HG03108 (cell line): ENCODE results near the gene SLC29A3.
"Not testable (repeated sequence)": the region's sequence is repeated elsewhere in the genome, so short reads cannot be mapped to it uniquely, and the experiment has no call there.

Experiments used
- ATAC-seq: cut with Tn5 transposase; IDR thresholded peaks from one replicate; pipeline ENCODE4 v1.9.1; 2021; ENCODE audit warnings: moderate library complexity; ENCODE audit not compliant: unreplicated experiment

Gene SLC29A3

GRCh38 chr10:71283876-71284275 lies 35.2 kb upstream of the SLC29A3 start:
- ATAC-seq: no peak

- no peak for ATAC-seq
Observed at GRCh38 chr10:71284544-71285179, 34.4 kb upstream of the SLC29A3 start.

GRCh38 chr10:71285180-71285545 lies 33.9 kb upstream of the SLC29A3 start:
- no peak for ATAC-seq

GRCh38 chr10:71285986-71286385 lies 33.1 kb upstream of the SLC29A3 start:
- no peak for ATAC-seq

- ATAC-seq: no peak
Observed at GRCh38 chr10:71286521-71287294, 32.4 kb upstream of the SLC29A3 start.

DNA sequence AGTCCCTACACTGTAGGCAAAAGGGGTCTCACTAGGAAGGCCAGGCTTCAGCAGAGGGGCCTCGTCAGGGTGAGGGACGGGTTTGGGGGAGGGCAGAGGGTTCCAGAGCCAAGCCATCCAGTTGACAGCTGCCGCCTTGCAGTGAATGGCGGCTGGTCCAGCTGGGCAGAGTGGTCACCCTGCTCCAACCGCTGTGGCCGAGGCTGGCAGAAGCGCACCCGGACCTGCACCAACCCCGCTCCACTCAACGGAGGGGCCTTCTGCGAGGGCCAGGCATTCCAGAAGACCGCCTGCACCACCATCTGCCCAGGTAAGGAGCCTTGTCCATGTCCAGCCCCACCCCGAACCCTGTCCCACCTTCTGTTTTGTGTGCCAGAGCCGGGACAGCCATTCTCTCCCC lies 31.6 kb upstream of the SLC29A3 start:
- ATAC-seq: no peak

- no peak for ATAC-seq
Observed at GRCh38 chr10:71288461-71288860, 30.6 kb upstream of the SLC29A3 start.

GRCh38 chr10:71289421-71290130 lies 29.5 kb upstream of the SLC29A3 start:
- no peak for ATAC-seq

DNA sequence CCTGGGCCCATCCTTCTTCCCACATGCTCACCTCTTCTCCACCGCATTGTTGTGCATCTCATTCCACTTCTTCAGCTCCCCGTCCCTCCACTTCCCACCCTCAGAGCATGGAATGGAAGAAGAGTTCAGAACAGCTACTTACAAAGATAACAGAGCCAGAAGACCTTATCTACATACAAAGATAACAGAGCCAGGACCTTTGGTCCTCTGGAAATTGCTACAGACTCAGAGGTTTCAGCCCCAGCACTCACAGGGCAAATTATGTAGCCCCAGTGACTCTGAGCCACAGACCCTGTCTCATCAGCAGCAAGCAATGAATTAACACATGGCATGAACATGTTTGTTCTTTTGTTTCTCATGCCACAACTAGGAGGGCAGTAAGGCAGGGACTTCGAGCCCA lies 28.7 kb upstream of the SLC29A3 start:
- no peak for ATAC-seq

GRCh38 chr10:71290806-71291527 lies 28.1 kb upstream of the SLC29A3 start:
- no peak for ATAC-seq

DNA sequence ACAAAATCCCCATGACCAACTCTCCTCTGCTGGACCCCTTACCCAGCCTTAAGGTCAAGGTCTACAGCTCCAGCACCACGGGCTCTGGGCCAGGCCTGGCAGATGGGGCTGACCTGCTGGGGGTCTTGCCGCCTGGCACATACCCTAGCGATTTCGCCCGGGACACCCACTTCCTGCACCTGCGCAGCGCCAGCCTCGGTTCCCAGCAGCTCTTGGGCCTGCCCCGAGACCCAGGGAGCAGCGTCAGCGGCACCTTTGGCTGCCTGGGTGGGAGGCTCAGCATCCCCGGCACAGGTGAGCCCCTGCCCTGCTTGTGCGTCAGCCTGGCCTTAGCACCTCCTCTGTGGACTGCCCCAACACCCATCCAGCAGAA lies 27.5 kb upstream of the SLC29A3 start:
- no peak for ATAC-seq

DNA sequence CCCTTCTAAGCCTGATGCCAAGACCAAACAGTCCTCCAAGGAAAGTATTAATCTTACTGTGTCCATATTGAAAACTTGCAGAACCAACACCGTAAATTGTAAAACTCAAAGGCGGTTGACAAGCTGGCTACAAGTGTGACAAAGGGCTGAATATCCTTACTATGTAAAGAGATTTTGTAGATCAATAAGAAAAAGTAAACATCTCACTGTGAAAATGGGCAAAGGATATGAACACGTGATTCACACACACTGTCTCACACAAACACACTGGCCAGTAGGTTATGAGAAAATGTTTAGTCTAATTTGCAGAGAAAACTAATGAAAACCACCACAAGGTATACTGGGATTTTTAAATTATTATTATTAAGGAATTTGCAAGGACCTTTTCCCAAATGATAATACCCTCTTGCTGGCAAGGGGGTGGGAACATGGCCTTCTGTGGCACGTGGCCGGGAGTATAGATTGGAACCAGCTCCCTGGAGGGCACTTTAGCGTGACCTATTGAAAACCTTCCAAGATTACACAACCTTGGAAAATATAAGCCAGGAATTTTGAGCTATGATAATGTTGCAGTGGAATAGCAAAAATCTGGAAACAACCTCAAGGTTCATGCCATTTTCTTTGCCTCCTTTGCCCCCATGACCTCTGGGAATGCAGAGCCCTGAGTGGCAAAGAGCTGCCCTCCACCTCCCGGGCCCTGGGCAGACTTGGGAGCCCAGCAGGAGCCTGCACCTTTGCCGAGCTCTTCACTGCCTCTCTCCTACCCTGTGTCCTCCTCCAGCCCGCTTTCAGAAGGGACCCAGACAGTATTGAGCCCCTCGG lies 26.2 kb upstream of the SLC29A3 start:
- ATAC-seq: no peak

DNA sequence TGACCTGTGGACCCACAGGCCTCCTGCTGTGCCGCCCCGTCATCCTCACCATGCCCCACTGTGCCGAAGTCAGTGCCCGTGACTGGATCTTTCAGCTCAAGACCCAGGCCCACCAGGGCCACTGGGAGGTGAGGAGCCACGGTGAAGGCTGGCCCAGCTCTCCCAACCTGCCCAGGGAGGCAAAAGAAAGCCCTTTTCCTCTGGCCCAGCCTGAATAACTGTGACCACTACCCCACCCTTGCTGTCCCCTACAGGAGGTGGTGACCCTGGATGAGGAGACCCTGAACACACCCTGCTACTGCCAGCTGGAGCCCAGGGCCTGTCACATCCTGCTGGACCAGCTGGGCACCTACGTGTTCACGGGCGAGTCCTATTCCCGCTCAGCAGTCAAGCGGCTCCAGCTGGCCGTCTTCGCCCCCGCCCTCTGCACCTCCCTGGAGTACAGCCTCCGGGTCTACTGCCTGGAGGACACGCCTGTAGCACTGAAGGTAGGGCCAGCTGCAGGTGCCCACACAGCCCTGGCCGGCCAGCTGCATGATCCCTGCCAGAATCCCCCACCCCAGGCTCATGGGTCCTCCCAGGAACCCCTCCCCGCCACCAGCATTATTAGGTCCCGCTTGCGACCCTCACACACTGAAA lies 25.5 kb upstream of the SLC29A3 start:
- ATAC-seq: no peak

DNA sequence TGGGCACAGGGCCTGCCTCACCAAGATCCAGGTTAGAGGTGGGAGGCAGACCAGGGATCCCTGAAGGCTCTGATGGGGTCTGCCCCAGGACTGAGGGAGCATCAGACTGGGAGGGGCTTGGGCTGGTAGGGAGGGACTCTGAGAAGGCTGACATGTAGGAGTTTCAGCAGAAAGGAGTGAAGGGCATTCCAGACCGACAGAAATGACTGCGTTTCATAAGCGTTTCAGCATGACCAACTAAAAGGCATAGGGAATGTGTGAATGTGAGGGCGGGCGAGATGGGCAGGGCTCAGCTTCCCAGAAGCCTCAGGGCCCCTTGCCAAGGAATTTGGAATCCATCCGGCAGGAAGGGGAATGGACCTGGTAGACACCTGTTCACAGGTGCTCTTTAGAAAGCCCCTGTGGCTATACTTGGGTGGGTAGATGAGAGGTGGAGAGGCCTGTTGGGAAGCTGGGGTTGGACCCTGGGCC lies 24.9 kb upstream of the SLC29A3 start:
- ATAC-seq: no peak

- no peak for ATAC-seq
Observed at GRCh38 chr10:71294856-71295255, 24.2 kb upstream of the SLC29A3 start.

DNA sequence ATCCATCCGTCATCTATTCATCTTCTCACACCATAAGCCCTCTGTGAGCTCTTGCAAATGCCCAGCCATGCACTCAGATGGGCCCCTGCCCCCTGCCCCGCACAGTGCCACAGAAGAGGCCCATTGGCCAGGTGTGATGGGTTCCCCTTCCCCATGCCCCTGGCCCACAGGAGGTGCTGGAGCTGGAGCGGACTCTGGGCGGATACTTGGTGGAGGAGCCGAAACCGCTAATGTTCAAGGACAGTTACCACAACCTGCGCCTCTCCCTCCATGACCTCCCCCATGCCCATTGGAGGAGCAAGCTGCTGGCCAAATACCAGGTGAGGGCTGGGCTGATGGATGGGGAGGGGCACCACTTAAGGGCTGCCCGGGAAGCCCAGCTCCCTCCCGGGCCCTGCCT lies 23.4 kb upstream of the SLC29A3 start:
- no peak for ATAC-seq

DNA sequence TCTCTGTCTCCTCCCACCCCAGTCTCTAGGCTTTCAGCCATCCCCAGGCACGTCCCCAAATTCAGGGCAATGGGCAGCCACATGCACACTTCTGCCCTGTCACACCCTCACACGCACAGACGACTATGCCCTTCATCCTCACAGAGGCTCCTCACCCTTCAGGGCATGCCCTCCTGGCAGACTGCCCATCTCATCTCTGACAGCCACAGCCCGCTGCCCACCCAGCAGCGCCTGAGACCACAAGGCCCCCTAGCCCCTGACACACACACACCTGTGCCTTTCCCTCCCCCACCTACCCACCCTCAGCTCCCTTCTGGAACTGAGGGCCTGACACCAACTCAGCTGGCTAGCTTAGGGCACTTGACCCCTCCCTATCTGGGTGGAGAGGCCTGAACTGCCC lies 23.0 kb upstream of the SLC29A3 start:
- no peak for ATAC-seq

DNA sequence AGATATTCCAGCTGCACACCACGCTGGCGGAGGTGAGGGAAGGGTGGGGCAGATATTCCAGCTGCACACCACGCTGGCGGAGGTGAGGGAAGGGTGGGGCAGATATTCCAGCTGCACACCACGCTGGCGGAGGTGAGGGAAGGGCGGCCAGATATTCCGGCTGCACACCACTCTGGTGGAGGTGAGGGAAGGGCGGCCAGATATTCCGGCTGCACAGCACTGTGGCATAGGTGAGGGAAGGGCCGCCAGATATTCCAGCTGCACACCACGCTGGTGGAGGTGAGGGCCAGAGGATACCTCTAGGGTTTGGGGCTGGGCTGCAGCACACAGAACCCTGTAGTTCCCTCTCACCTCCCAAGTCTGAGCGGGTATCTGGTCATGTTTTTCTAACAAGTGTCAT lies 22.2 kb upstream of the SLC29A3 start:
- not testable (repeated sequence) for ATAC-seq

DNA sequence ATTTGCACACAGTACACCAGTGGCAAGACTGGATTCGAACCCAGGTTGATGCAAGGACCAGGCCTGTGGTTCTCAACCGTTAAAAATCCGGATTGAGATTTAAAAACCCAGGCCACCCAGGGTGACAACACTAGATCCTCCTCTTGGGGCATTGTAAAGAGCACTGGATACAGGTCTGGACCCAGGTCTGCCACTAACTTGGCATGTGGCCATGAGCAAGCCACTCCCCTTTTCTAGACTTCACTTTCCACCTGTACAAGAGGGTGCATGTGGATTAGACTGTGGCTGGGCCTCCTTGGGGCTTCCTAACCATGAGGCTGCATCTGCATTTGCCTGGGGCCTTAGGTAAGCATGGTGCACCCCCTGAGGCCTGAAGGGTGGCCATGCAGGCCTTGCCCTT lies 21.7 kb upstream of the SLC29A3 start:
- no peak for ATAC-seq
